SU-DHL-6 (cell line): Measurements from ENCODE around the gene PRR9.

Experiments
- CTCF ChIP-seq: fragments of 200-600 bp; sonication (generic); IDR thresholded peaks from one replicate; pipeline ENCODE4 v1.5.1; 2017; ENCODE audit warnings: antibody characterized with exemption, mild to moderate bottlenecking, low read length, moderate library complexity; ENCODE audit not compliant: insufficient read depth, poor library complexity, severe bottlenecking
- EZH2phosphoT487 ChIP-seq: fragments of 200-600 bp; sonication (generic), shearing (Covaris generic); conservative IDR thresholded peaks from 2 replicates; pipeline ENCODE4 v1.6.1; 2018; ENCODE audit warnings: mild to moderate bottlenecking, antibody characterized with exemption, low read length, moderate library complexity, mixed read lengths

GRCh38 chr1:153265457-153265856 is 48.1 kb downstream of the PRR9 start:
- no peak for TF ChIP-seq CTCF
- TF ChIP-seq EZH2phosphoT487 = no peak
